Left cardiac atrium (tissue), 4 donors: ENCODE results near the gene IL9R. TPM values are rescaled to one million over a fixed set of nuclear protein-coding genes. Genes with fewer than 3 reads are reported as not detected.
A peak's percentile ranks its signal among the peaks of the same experiment; 100 is the strongest.
"Not testable (repeated sequence)": the region's sequence is repeated elsewhere in the genome, so short reads cannot be mapped to it uniquely, and the experiment has no call there.

ENCODE experiments used
- ATAC-seq, 2 donors: fragments of 200-7000 bp; cut with Tn5 transposase; one replicate each; pipeline ENCODE4 v1.9.1; 2020; ENCODE audit warnings: mild to moderate bottlenecking in 2 of 2, moderate library complexity in 2 of 2
- DNase-seq: peaks from one replicate; pipeline ENCODE4 v3.0.0-alpha.2; 2020
- intact Hi-C, 2 donors: fragments of 100-400 bp; cut with DNase I; formaldehyde crosslinking; loops; one replicate each; pipeline versions ENCODE4 v1.14.1 to v1.15.1; 2022 to 2023
- long read RNA-seq: library from polyadenylated mRNA; unstranded; transcript quantifications from one replicate; pipeline ENCODE4 v2.0.0, GENCODE V29; 2021
- total RNA-seq, 2 donors: library from RNA; stranded (reverse); fragmentation: NEBNext Ultra II Directional; extraction: Animal tissue kit (Norgen Biotek cat#: 25700); gene quantifications; one replicate each; pipeline ENCODE4 v1.2.1, GENCODE V29; 2021
- donor health status: DM: no; HTN: yes; CAD: no.
- donor health status: DM: no; HTN: yes; CAD: no; lungs with severe emphysema.
- donor health status: DM: yes; HTN: yes; CAD: no.
- donor health status: Dilated cardiomyopathy.

Gene IL9R, protein sequence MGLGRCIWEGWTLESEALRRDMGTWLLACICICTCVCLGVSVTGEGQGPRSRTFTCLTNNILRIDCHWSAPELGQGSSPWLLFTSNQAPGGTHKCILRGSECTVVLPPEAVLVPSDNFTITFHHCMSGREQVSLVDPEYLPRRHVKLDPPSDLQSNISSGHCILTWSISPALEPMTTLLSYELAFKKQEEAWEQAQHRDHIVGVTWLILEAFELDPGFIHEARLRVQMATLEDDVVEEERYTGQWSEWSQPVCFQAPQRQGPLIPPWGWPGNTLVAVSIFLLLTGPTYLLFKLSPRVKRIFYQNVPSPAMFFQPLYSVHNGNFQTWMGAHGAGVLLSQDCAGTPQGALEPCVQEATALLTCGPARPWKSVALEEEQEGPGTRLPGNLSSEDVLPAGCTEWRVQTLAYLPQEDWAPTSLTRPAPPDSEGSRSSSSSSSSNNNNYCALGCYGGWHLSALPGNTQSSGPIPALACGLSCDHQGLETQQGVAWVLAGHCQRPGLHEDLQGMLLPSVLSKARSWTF
- total RNA-seq: not detected
- long read RNA-seq: 0 reads

- intact Hi-C loops: no loop called here
- ATAC-seq: peak in 1 of 2 donors; percentile 27
- DNase-seq: no peak
Measured at GRCh38 chrX:155997436-155997835, at the start of gene IL9R. TSS of gene IL9R (plus strand) at chrX:155997696. CDS start at chrX:155997760, 64 bp downstream.

- DNase-seq: no peak
Measured at GRCh38 chrX:155949098-155949497, 48.4 kb upstream of the IL9R start.

GRCh38 chrX:155951237-155951789, 46.2 kb upstream of the IL9R start:
- intact Hi-C loops: no loop called here
- DNase-seq (no peak), ATAC-seq (no peak)

More at GRCh38 chrX:155949098-155949497, 48.4 kb upstream of the IL9R start:
- intact Hi-C loops: no loop called here
- ATAC-seq: no peak

DNA sequence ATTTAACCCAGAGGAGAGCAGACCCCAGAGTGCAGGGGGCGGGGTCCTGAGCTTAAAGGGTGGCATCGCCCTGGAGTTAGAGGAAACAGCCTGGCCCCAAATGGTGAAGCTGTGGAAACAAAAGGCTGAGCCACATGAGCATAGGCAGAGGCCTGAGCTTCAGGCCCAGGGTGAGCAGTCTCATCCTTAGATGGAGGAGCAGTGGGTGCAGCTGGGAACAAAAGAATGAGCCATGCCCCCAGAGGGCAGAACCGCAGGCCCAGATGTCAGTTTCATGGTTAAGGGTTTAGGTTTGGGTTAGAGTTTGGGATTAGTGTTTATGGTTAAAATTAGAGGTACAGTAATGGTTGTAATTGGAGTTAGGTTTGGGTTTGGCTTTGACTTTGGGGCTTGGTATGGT, 44.4 kb upstream of the IL9R start:
- intact Hi-C loops: no loop called here
- DNase-seq (no peak), ATAC-seq (no peak)

- ATAC-seq (no peak), DNase-seq (no peak)
- intact Hi-C loops: no loop called here
Measured at GRCh38 chrX:155954793-155955192, 42.7 kb upstream of the IL9R start.

DNA sequence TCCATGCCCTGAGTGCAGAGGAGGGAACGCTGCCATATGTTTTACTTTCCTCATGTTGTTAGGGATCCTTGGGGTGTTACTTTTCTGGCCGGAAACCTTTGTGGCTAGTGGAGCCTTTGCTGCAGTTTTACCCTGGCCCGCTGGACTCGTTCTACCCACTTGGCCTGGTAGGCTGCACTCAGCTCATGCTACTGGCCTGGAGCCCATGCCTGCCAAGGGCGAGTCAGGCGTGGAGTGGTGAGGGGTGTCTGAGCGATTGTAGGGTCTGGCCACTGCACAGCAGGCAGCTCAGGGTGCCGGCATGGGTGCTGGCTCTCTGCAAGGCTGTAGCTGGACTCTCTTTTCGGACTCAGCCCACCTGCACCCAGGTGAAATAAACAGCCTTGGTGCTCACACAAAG, 41.4 kb upstream of the IL9R start:
- intact Hi-C loops: no loop called here
- no peak for DNase-seq

DNA sequence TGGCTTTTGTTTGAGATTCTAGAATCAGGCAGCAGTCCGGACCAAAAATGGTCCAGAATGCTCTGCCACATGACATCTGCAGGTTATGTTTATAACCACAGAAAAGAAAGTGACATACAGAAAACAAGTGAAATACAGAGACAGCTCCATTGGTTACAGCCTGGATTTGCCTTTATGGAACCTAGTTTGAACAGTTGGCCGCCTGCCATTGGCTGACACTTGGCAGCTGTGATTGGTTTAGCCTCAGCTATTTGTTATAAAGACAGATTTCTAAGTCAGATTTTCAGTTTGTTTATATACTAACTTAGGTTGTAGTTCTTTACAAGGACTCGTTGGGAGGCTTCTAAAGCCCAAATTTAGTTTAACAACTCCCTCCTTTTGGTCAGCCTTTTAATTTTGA, 40.8 kb upstream of the IL9R start:
- ATAC-seq (no peak), DNase-seq (no peak)
- intact Hi-C loops: no loop called here

More for the DNA sequence above, 41.4 kb upstream of the IL9R start:
- ATAC-seq: no peak

DNA sequence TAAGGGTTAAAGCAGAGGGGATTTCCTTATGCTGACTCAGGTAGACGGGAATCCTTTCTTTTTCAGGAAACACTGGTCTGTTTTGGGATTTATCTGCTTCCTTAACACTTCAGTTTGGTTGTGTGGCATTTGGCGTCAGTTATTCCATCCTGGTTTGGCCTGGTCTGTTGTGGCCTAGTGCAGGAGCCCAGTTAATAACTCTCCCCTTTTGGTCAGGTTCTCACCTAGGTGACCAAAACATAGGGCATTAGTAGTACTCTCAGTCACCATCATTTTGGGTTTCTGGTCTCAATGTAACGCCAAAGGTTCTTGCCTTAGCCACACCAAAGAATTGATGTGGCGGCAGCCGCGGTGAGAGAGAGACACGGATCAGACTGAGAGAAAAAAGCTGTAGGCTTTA, 39.7 kb upstream of the IL9R start:
- ATAC-seq (no peak), DNase-seq (no peak)
- intact Hi-C loops: no loop called here

DNA sequence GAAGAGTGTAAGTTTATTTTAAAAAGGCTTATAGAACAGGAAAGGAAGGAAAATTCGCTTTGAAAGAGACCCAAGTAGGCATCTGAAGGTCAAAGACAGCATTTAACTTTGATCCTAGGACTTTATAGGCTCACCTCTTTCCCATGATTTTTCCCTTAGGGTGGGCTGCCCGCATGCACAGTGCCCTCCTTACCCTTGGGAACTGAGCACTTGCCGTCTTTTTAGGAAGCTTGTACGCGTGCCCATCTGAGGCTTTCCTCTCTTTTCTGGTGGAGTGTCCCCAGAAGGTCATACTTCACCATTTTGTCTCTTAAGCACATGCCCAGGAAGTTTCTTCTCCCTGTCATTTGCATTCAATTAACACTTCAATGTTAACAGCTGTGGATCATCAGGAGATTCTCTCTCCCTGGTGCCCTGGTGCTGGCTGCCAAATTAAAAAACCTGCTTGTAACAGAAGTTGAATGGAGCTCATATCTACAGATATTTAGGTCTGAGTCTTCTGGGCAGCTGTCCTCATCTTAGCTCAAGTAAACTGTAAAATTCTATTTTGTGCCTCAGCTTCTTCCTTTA, 38.4 kb upstream of the IL9R start:
- ATAC-seq (no peak), DNase-seq (no peak)
- intact Hi-C loops: no loop called here

DNA sequence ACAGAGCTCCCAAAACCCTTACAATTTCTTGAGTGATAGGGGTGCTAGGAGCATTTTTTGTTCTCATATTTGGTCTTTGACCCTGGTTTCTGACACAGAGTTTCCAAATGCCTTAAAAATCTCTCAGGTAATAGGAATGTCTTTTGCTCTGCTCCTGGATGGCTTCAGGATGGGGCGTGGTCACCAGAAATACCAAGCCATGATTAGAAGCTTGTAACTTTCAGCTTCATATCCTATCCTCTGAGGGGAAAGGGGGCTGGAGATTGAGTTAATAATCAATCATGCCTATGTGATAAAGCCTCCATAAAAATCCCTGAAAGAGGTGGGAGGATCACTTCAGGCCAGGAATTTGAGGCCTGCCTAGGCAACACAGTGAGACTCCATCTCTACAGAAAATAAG, 34.6 kb upstream of the IL9R start:
- intact Hi-C loops: no loop called here
- no peak for ATAC-seq
- DNase-seq: no peak

DNA sequence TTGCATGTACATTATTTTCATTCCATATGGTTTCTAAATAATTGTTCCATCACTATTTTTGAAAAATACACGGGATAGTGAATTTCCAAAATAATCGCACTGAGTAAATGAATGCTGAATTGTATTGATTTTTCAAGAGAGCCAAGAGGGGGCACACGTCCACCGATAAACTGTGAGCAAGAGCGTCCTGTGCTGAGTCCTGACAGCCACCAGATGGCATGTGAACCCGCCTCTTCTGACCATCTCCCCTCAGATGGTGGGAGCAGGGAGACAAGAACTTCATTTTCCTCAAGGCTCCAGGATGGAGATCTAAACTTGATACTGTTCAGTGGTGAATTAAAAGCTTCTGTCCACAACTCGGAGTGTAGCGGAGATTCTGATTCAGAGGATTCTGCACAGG, 30.6 kb upstream of the IL9R start:
- DNase-seq (no peak), ATAC-seq (no peak)
- intact Hi-C loops: no loop called here

- DNase-seq (no peak), ATAC-seq (no peak)
- intact Hi-C loops: no loop called here
Measured at GRCh38 chrX:155967653-155968325, 29.7 kb upstream of the IL9R start.

GRCh38 chrX:155968326-155968661, 29.2 kb upstream of the IL9R start:
- DNase-seq (no peak), ATAC-seq (no peak)
- intact Hi-C loops: no loop called here

DNA sequence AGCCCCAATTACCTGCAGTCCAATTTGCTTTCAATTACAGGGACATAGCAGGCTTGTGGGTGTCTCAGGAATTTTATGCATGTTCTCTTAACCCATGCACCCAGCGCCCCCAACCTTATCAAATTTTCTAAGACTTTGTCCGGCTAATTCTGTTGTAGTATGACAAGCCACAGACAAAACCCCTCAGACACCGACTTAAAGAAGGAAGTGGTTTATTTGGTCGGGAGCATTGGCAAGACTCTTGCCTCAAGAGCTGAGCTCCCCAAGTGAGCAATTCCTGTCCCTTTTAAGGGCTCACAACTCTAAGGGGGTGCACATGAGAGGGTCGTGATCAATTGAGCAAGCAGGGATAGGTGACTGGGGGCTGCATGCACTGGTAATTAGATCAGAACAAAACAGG, 28.7 kb upstream of the IL9R start:
- no peak for DNase-seq
- intact Hi-C loops: no loop called here

DNA sequence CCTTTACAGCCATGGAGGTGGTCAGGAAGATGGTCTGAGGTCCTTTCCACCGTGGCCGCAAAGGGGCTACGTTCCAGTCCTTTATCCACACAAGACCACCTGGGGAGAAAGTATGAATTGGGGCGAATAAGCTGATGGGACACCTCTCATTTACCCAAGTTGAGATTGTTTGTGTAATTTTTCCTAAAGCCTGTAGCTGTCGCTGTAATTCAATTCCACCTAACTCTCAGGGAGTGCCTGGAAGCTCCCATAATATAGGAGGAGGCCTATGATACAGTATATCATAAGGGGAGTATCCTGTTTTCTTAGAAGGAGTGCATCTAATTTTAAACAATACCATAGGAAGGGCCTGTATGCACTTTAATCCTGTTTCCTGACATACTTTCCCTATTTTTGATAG, 25.8 kb upstream of the IL9R start:
- DNase-seq, ATAC-seq, intact Hi-C loops: not testable (repeated sequence)

More for the DNA sequence above, 28.7 kb upstream of the IL9R start:
- ATAC-seq: no peak

GRCh38 chrX:155972241-155972640, 25.3 kb upstream of the IL9R start:
- ATAC-seq, DNase-seq, intact Hi-C loops: not testable (repeated sequence)

GRCh38 chrX:155983326-155983725, 14.2 kb upstream of the IL9R start:
- intact Hi-C loops: no loop called here
- ATAC-seq (no peak), DNase-seq (no peak)

DNA sequence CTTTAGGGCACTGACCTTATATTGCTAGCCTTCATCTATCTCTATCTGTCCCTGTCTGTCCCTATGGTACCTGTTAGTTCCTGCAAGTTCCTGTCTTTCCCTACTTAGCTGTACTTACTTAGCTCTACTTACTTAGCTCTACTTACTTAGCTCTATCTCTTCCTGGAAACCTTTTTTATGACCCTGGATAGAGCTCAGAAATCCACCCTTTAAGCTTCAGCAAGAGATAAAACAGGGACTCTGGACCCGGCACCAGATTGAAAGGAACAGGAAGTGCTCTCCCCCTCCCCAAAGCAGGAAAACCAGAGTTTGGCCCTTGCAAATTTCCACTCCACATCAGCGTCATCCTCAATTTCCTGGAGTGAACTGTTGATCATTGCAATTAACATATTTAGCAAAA, 12.3 kb upstream of the IL9R start:
- ATAC-seq (no peak), DNase-seq (no peak)
- intact Hi-C loops: no loop called here

DNA sequence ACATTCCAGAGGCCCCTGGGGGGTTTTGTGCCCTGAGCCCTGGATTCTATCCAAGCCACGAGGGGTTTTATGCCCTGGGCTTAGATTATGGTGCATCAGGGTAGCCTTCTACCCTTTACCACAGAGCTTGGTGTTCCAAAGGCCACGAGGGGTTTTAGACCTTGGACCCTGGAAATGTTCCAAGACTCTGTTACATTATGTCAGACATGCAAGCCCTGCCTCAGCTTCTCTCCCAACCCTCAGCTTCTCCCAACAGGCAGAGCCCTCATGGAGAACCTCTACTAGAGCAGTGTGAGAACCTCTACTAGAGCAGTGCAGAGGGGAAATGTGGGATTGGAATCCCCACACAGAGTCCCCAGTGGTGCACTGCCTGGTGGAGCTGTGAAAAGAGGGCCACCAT, 10.5 kb upstream of the IL9R start:
- DNase-seq, intact Hi-C loops, ATAC-seq: not testable (repeated sequence)

- DNase-seq: no peak
- intact Hi-C loops: no loop called here
- no peak for ATAC-seq
Measured at GRCh38 chrX:155988859-155989258, 8.6 kb upstream of the IL9R start.
